GM19397 (cell line): ENCODE data around the gene RERE.
"Not testable (repeated sequence)": the region's sequence is repeated elsewhere in the genome, so short reads cannot be mapped to it uniquely, and the experiment has no call there.

Source experiments
- ATAC-seq: cut with Tn5 transposase; IDR thresholded peaks from one replicate; pipeline ENCODE4 v1.9.1; 2021; ENCODE audit warnings: mild to moderate bottlenecking, moderate library complexity; ENCODE audit not compliant: unreplicated experiment

RERE gene

DNA sequence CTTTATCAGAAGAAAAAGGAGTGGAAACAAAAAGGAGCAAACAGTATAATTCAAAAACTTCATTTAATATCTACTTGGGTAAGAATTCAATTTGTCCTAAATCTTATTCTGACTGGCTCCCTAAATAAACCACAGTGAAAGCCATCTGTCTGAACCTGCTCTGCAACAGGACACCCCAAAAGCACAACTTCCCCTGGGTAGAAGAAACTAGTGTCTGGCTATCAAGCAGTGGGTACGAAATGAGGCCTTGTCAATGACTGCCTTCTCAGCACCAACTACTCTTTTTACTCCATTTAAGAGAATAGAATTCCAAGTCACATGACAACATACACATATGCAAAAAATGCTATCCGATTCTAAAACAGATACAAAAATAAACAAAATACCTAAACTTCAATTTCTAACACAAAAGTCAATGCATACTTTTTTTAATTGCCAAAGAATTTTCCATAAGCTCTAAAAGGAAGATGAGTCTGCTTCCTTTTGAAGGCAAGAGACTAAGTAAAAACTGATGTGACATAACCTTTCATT lies 292.7 kb downstream of the RERE start:
- no peak for ATAC-seq

DNA sequence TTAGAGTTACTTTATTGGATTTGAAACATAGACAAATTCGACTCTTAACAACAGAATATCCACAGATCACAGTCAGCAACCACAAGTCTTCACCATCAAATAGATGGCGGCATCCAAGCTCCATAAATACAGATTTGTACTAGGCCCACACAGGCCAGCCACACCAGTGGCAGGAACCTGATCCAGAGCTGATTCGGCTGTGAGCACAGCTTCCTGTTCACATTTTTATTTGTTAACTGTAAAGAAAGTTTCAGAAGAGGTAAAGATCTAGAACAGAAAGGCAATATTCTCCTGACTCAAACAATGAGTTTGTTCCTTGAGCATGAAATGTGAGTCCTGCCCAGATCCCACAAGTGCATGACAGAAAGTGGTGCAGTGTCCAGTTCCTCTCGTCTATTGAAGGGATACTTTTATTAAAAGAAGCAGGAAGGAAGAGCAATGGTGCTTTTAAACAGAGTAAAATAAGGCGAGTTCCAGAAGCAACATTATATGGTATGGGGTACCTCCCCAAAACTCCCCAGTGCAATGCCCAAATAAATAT lies 293.7 kb downstream of the RERE start:
- ATAC-seq: no peak

DNA sequence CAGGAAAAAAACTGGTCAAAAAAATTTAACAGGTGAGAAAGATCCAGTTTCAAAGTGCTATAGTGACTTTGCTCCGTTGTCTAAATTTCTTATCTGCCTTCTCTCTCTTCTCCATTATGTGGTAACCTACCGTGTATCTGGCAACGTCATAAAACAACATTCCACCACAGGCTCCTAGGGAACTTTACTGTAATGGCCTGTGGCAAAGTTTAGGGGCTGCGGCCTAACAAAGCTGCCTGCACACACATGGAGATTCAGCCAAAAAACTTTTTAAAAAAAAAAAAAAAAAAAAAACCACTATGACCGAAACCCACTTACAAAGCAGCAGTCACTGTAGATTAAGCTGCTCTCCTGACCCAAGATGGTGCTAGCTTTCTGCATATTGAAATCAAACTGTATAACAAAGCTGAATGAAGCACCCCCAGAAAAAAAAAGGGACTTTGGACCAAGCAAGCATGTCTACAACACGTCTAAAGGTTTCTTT lies 296.9 kb downstream of the RERE start:
- no peak for ATAC-seq

DNA sequence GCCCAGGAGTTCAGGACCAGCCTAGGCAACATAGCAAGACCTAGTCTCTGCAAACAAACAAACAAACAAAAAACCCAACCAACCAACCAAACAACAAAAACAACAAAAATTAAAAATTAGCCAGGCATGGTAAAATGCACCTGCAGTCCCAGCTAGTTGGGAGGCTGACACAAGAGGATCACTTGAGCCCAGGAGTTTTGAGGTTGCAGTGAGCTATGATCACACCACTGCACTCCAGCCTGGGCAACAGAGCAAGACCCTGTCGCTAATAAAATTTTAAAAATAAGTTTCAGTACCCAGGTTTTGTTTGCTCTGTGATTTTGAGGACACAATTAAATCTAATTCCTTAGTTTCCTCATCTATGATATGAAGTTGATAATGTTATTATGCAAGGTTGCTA lies 298.3 kb downstream of the RERE start:
- no peak for ATAC-seq

DNA sequence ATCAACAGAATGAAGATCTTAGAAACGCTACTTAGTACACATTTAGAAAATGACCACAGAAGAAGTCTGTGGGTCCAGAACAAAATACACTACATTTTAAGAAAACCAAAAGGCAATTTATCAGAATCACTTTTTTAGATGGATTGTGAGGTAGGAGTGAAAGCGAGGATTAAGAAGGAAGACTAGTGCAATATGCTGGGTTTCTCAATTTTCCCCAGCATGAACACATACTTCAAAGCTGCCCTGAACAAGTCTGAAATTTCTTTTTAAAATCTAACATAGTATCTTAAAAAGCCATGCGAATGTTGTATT lies 299.0 kb downstream of the RERE start:
- no peak for ATAC-seq

- no peak for ATAC-seq
Observed at GRCh38 chr1:8517661-8518489, 299.6 kb downstream of the RERE start.

DNA sequence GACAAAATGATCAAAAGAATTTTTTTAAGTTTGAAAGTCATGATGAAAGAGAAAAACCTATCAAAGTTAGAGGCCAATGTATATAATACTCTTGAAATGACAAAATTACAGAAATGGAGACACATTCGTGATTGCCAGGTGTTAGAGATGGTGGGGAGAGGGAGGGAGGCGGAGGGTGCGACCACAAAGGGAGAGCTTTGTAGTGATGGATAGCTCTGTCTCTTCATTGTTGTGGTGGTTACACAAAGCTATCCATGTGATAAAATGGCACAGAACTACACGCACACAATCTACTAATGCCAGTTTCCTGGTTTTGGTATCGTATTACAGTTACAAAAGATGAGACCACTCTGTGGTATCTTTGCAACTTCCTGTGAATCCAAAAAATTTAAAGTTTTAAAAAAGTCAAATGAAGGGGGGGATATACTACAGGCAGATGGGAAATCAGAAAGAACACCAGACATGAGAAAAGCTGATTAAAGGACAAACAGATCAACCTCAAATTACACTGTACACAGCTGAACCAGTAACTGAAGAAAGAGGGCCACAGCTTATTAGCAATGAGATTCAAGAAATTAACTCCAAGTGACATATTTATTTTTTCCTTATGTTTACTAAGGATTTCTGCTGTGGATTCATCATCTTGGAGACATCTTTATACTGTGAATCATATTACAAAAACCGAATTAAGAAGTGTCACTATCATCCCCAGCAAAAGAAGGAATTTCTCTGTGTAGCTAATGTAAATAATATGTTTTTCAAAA lies 300.5 kb downstream of the RERE start:
- ATAC-seq: no peak

DNA sequence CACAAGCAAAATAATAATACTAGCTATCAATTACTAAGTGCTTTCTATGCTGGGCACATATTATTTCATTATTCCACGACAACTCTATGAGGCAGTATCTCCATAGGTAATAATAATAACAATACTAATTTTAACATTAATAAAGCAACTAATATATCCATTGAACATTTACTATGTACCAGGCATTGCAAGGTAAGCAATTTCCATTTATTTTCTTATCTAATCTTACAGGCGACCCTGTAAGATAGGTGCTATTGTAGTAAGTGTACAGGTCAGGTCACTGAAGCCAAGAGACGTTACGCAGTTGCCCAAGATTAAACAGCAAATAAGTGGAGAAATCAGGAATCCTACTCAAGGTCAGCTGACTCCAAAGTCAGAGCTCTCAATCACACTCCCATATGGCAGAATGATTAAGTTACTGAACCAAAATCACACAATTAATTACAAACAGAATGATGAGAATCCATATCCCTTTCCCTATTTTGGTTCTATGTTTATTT lies 301.1 kb downstream of the RERE start:
- no peak for ATAC-seq

DNA sequence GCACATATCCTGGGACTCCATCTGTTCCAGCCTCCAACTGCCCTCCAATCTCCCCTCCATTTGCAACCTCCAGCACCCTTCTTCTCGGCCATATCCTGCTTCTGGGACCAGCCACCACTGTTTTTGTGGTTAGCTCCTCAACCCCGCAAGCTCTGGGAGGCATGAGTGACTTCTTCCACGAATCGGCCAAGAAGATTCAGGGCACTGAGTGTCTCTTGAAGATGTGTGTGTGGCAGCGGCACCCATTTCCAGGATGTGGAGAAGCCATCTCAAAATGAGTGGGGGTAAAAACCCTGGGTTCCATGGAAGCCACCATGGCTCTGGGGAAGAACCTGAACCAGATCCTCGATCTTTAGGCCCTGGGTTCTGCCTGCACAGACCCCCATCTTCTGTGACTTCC lies 304.9 kb downstream of the RERE start:
- ATAC-seq: no peak

DNA sequence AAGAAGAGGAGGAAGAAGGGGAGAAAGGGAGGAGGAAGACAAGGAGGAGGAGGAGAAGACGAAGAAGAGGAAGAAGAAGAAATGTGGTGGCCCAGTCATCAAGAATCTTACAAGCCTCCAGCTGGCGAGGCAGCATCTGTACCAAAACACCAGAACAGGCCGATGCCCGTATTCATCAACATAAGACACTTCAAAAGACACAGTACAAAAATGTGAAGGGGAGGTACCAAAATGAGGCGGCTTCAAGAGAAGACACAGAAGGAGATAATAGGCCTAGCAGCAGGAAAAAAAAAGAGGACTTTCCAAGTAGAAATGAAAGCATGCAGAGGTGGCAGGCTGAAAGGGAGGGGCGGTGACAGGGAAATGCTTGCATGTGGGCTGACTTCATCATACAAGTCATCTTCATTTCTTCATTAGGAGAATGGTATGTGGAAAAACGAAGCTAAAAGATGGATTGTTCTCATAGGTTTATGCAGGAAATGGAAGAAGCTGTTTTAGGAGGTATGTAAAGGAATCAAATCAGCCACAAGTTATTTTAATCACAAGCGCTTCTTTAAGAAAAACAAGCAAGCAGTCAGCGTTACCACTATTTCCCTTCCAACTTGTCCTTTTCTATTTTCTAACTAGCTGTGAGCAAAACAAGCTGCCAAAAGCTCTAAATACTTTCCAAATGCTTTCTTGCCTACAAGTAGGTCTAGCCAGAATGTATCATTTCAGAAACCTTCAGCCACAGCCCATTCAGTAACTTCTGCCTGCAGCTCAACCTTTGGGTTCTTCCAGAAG lies 307.2 kb downstream of the RERE start:
- ATAC-seq: no peak

- no peak for ATAC-seq
Observed at GRCh38 chr1:8509579-8509978, 307.9 kb downstream of the RERE start.

DNA sequence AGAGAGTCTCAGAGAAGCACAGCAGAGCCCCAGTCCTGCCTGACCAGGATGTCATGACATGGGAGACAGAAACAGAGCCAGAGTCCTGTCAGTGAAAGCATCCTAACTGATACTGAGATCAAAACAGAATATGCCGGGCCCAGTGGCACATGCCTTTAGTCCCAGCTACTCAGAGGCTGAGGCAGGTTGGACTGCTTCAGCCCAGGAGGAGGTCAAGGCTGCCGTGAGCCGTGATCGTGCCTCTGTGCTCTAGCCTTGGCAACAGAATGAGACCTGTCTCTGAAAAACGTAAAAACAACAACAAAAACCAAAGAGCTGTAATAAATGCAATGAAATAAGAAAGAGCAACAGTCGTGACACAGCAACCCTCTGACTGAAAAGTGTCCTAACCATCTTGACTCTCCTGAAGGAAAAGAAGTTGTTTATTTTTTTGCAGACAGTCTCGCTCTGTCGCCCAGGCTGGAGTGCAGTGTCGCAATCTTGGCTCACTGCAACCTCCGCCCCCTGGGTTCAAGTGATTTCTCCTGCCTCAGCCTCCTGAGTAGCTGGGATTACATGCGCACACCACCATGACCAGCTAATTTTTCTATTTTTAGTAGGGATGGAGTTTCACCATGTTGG lies 310.3 kb downstream of the RERE start:
- no peak for ATAC-seq

DNA sequence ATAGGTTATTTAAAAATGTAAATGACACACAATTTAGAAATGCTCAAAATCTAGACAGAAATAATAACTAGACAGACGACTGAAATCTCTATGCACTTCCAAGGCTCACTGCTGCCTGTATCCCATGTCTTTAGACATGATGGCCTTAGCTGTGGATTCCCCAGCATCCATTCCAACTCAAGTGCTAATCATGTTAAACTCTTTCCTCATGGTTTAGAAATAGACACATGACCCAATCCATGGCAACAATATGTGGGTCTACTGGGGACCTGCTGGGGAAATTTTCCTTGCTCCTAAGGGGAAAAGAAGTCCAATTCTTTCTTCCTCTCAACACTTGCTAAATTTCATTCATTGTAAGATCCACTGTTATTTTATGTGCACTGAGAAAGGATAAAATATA lies 311.0 kb downstream of the RERE start:
- no peak for ATAC-seq

DNA sequence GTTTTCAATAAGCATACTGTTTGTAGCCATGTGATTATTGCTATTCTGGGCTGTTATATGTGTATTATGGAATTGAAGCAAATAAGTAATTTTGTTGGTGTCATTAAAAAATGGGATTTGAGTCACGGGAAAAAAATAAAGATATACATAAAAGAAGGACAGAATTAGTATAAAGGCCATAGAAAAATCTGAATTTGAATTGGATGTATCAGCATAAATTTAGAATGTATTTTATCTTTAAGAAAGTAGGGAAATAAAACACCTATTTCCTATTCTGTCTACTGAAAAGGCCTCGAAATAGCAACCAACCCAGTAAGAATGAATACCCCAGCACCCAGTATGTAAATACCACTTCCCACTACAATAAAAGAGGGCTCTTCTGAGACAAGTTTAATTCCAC lies 313.6 kb downstream of the RERE start:
- no peak for ATAC-seq

GRCh38 chr1:8502949-8503348 lies 314.5 kb downstream of the RERE start:
- ATAC-seq: not testable (repeated sequence)

DNA sequence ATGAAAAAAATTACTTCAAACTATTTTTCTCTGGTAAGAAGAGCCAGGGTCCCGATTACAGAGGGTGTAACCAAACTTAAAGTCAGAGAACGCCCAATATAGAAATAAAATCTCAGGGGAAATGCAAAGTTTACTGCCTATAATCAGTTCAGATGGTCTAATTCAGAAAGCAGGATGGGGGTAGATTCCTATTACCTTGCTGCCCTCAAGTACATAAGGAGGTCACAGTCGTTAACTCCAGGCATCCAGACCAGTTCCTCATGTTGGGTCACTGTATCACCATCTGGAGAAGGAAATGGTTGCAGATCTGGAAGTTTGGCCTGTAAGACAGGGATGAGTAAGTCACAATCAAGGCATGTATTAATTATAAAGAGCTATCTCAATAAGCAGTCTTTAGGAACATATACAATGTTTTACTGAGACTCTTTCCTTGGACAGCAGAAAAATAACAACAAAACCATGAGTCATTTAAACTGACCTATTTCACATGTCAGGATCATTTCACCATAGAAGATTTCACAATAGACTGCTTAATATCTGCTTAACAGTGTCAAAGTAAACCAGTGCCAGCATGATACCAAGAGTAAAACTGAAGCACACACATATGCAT lies 320.1 kb downstream of the RERE start:
- ATAC-seq: no peak

DNA sequence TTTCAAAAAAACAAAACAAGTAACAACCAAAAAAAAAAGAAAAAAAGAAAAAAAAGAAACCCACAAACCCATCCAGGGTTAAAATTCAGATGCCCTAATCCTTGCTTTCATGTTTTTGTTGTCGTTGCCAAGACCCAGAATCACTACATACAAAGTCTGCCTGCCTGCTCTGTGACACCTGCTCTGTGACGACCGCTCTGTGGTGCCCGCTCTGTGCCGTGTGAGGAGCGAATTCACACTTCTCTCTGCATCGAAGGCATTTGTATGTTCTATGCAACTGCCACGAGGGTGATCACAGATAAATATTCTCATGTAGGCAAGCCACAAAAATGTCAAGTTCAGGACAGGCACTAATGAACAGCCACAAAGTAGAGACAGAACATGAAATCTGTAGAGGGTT lies 321.0 kb downstream of the RERE start:
- no peak for ATAC-seq

- no peak for ATAC-seq
Observed at GRCh38 chr1:8495928-8496401, 321.5 kb downstream of the RERE start.

DNA sequence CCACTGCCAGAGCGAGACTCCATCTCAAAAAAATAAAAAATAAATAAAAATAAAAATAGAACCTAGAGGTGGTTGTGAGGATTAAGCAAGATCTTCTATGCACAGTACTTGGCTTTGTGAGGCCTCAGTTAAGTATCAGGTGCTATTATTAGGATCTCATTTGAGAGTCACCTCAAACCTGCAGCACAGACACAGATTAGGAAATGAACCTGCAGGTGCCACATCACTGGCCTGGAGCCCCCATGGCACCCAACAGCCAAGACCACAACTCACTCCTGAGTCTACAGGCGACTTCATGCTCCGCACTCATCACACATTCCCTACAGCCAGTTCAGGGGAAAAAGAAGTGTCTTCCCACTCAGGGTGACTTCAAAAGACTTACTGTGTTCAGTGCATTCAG lies 322.8 kb downstream of the RERE start:
- ATAC-seq: no peak
